GM18507 (cell line): Measurements from ENCODE around the gene DNAH11.

Experiments
- DNase-seq: peaks from one replicate; pipeline ENCODE4 v3.0.0; 2011; ENCODE audit warnings: low read depth; ENCODE audit not compliant: insufficient read length; ENCODE audit errors: extremely low spot score
- FAIRE-seq: peaks from 2 replicates; lab custom pipeline; 2011; peaks lifted over from hg19 to GRCh38; lab: Jason Lieb, UNC

DNAH11 gene

DNA sequence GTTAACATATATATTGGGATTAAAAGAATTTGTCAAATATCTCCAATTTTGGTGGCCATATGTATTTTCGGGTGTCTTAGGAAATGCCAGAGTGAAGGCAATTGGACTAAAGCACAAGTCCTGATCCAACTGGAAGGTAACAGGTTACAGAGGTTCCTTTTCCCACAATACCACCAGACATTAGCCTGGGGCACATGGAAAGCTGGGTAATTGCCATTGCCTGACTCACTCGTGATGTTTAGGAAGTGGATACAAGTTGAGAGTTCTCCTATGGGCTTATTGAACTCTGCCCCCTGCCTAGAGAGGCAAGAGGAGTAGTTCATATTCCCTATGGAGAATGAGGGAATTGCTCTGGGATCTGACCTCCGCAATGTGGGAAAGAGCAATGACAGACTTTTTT lies 5.7 kb downstream of the DNAH11 start:
- DNase-seq (no peak), FAIRE-seq (no peak)

DNA sequence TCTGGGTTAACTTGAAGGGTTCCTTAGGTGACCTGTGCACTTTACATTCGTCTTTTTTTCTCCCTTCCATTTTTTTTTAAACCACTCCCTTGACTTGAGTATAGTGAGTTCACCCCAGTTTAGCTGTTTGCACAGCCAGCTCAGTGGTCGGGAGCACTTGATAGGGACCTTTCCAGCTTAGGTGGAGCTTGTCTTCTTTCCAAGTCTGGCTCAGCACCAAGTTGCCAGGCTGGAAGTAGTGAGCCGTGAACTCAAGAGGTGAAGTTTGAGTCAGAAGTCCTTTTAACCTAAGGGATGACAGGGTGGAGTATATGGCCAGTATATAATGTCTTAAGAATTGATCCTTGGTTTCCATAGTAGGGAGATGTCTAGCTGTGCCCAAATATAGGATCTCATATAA lies 7.2 kb downstream of the DNAH11 start:
- DNase-seq (no peak), FAIRE-seq (no peak)

DNA sequence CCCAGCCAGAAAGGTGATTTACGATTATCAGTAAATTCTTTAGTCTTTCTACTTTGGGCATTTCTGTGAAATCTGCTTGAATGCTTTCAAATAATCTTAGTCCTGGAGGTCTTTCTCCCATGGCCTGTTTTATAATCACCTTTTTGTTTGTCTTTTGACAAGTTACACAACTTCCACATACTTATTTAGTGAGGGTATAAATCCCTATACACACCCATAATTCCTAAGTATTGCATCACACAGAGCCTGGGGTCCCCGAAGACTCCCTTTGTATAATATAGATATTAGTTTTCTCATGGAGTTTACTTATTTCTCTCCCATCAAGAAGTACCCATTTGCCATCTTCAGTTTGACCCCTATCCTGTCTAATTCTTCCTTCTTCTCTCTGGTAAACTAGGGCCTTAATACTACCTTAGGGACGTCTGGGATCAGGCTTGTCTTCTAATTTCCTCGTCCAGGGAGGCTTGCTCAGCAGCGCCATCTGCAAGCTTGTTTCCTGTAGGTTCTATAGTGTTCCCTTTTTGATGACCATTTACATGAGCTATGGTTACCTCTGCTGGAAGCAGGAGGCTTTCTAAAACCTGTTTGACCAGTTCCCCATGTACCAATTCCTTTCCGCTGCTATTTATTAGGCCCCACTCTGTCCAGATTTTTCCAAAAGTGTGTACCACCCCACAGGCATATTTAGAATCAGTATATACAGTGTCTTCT lies 8.1 kb downstream of the DNAH11 start:
- FAIRE-seq (no peak), DNase-seq (no peak)

DNA sequence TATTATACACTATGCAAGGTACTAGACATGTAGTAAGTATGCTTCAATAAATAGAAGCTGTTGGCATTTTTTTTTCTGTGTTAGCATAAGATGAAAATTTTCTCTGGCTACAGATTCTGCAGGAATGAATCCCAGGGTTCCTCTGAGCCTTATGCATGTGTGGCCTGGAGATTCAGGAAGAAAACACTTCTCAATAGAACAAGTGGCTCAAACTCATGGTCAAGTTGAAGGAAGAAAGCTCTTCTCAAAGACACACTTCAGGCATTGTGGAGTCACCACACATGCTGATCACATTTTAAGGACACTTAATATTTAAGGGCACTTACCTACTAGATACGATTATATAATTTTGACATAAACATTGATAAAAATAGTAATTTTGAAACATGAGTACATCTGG lies 19.5 kb downstream of the DNAH11 start:
- no peak for DNase-seq
- no peak for FAIRE-seq

DNA sequence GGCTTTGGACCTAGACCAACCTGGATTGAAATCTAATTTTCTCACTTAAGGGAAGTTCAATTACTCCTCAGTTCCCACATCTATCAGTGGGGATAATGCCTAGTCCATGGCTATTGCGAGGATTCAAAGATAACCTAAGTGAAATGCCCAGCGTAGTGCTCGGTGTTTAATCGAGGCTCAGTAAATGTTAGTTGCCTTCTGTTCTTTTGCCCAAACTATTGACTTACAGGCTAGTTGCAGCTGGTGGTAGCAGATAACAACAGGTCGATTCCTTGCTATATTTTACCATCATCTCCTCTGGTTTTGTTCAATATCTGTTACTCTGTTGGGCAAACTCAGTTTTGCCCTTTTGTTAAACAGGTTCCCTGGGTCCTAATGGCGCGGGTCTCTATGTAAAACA lies 22.8 kb downstream of the DNAH11 start:
- FAIRE-seq (no peak), DNase-seq (no peak)

DNA sequence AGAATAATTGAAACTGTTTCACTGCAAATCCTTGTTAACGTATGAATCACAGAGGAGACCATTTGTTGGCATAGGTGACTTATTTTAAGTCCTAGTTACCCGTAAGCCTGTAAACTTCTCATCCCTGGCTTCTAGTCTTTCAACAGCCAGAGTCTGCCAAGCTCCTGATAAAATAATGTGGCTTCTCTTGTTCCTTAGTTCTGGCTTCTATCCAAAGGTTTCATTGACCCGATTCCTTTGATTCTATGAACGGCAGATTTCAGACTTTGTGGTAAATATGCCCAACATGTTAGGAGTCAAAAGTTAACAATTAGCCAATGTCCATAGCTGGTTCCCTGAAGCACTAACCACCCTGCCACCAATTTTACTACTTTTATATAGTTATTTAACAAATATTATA lies 23.3 kb downstream of the DNAH11 start:
- DNase-seq: no peak
- no peak for FAIRE-seq

DNA sequence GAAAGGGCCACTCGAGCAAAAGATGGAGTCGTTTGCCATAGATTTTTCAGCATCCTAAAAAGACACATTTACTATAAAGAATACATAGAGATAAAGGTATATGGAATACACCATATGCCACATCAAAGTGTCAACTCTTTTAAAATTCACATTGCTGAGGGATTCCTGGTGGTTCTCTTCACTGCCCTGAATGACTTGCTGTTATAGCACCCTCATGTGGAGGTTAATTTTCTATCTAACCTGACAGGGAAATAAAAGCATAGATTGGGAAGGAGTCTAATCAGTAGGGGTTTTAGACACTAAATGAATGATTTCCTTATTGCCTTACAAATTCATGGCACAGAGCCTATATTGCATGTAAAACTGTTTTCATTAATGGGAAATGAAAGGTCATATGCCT lies 25.9 kb downstream of the DNAH11 start:
- DNase-seq: no peak
- FAIRE-seq: peak; percentile 29

DNA sequence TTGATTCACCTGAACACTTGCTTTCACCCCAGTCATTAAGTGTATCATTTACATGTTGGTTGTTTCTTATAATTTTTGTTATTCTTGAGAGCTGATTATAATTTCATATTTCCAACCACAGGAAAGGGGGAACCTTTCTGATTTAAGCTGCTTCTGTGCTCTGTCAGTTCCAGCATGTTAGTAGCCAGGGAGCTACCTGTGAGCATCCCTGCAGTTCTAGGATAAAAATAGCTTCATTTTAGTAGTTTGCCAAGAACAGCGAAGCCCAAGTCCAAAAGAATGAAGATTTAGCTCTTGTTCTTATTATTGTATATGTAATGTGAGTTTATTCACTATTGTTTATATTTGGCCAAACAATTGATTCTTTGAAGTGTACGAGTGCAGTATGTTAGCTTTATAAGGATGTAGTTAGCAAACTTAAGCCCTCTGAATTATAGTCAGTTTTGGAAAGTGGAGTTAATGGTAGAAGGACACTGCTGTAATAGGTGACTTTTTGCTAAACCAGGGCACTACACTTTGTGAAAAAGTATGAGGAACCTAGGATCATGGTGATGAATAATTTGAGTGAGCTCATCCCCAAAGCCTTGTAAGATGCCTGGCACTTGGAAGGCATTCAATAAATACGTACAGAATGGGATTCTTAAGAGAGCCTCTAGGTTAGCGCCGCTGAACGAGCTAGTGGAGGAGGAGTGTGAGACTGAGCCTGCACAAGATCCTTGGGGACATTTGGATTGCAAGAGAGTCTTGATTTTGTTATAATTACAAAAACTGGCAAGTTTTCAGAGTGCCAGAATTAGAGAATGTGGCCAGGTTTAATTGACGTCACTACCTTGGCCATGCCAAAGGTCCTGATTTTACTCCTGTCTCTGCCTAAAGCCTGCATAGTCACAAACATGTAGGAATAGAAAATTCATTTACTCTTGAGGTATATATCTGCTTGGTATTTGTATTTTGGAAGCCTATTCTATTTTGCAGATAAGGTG lies 29.8 kb downstream of the DNAH11 start:
- FAIRE-seq (no peak), DNase-seq (no peak)

DNA sequence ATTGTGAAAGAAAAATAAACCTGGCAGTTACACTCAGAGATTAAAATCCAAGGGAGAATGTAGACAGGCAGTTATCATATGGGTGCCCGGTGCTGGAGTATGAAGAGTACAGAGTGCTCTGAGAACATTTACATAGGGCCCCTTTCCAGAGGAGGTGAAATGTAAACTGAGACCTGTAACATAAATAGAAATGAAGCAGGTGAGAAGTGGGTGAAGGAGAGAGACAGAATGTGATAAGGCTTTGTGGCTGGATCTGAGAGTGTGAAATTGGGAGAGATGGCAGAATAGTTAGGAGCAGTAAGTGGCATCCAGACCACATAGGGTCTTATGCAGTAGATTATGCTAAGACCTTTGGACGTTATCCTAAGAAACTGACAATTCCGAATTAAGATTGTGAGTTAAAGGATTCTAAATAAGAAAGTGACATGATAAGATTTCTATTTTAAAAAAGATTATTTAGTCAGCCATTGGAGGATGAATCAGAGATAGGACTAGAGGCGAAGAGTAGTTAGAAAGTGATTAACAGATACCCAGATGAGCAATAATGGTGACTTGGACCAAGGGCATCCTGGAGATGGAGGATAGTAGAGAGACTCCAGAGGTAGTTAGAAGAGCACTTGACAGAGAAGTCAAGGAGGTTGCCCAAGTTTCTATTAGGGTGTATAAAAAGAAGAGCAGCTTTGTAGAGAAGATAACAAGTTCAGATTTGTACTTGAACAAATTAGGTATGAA lies 36.7 kb downstream of the DNAH11 start:
- FAIRE-seq: peak; percentile 67

DNA sequence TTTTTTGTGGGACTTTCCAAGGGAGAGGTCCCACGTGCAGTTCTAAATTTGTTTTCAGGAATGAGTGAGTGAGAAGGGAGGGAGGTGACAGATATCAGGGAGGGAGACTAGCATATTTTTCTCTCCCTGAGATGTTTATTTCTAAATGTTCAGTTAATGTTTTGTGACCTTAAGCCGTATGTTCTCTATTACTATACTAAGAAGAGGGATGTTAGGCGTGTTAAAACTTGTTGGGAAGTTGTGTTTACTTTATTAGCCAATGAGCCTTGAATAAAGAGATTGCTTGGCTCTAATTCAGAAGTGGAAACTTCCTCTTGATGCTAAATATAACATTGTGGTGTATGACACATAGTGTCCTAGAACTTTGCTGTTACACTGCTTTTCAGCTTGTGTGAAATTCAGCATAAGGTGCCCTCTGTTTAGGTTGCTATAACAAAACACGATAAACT lies 37.3 kb downstream of the DNAH11 start:
- DNase-seq (no peak), FAIRE-seq (peak; percentile 5)

More for the DNA sequence above, 36.7 kb downstream of the DNAH11 start:
- no peak for DNase-seq

DNA sequence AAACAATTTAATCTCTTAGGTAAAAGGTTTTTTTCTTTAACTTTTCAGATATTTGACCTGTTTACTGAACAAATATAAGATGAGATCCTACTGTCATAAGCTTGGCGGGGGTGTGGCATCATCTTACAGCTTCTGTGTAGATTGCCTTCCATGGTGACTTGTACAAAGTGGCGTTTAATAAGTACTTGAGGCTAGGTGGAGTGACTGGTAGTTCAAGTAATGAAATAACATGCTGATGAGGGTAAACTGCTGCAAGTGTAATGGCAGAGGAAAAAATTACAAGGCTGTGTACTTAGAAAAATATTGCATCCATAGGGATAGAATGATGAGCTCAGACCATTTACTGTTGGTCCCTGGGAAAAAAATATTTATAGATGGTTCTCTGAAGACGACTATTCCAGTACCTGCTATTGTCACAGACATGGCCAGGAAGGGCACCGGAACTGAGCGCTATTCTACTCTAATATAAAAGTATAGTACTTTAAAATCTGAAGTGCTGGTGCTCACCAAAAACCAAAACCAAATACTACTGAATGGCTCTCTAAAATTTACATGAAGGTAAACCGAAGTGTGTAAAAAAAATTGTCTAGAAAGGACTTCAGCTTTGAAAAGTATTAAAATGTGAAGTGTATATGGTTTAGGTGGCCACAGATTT lies 42.4 kb downstream of the DNAH11 start:
- FAIRE-seq (no peak), DNase-seq (no peak)

DNA sequence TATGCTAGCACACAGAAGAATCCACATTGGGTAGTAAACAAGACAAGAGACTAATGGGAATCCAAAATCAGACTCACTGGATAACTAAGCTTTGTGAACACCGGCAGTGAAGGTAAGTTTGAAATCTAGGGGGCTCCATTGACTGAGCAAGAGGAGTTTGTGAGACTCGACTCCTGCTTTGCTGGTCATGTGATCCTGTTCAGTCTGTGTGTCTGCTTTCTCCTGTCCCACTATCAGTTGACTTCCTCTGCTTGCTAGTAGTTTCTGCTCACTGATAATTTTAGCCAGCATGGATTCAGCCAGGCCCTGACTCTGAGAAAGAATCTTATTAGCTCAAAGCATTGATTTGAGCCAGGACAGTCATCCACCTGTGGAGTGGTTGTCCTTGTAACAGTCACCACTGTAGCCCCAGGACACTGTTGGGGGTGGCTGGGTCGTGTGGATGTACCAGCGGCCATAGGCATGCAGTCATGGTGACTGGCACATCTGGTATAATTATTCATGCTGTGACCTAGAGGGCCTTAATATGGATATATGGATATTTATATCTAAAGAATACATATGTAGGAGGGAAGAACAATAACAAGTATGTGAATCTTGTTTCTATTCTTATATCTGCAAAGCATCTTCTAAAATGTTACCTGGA lies 44.4 kb downstream of the DNAH11 start:
- DNase-seq (no peak), FAIRE-seq (peak; percentile 36)

DNA sequence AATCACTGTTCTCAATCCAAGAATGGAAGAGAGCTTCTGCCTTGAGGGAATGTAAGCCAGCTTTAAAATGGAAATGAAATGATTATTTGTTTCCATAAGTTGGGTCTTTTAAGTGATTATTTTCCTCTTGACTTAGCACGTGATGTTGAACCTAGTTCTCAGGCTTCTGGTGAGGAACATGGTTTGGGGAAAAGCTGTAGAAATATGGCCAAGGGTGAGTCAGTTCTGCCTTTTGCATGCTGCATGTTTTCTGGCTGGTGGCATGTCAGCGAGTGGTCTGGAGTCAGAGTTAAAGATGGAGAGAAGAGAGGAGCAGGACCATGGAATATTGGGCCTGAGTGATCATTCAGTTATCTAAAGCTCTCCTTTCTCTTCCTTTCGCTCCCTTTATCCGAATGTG lies 54.0 kb downstream of the DNAH11 start:
- no peak for FAIRE-seq
- no peak for DNase-seq

DNA sequence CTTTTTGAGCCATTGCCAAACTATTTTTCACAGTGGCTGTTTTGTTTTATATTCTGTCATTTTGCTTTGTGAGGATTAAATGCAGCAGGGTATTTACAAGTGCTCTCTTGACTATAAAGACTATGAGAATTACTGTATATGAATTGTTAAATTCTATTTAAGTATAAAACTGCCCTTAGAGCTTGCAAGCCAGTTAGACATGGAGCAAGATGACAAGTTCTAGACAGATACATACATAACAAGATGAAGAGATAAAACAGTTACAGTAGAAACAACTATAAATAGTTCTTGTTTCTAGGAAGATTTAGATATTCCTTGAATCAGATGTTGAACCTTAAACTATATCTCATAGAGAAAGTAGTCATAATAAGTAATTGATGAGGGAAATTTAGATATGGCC lies 60.6 kb downstream of the DNAH11 start:
- no peak for FAIRE-seq

DNA sequence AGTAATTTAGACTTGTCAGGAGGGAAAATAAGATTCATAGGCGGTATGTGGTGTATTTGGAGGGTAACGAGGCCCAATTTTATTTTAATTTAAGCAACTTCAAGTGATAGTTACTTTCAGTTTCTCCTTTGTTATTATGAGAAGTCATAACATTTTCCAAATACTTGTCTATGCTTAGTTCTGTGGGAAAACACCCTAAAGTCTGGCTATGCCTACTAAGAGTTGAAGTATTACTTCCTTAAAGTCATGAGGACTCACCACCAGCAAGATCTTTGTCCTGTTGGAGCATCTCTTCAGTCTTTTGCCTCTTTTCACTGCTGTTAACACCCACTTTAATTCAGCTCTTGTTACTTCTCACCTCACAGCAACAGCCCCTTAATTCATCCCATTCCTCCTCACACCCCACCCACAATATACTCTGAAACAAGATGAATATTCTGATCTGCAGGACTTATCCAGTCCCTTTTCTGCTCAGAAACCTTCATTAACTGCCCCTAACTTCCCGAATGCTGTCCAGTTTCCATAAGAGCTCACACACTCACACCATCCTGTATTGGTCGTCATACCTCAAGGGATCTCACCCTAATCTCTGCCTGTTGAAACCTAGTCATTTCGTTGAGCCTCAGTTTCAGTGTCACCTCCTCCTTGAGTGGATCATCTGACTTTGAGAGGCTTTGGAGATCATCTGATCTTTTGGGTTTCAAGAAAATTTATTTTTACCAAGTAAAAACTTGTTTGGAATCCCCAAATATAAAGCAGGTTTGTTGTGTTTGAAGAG lies 61.3 kb downstream of the DNAH11 start:
- FAIRE-seq (peak; percentile 9), DNase-seq (no peak)

More for the DNA sequence above, 60.6 kb downstream of the DNAH11 start:
- DNase-seq: no peak

DNA sequence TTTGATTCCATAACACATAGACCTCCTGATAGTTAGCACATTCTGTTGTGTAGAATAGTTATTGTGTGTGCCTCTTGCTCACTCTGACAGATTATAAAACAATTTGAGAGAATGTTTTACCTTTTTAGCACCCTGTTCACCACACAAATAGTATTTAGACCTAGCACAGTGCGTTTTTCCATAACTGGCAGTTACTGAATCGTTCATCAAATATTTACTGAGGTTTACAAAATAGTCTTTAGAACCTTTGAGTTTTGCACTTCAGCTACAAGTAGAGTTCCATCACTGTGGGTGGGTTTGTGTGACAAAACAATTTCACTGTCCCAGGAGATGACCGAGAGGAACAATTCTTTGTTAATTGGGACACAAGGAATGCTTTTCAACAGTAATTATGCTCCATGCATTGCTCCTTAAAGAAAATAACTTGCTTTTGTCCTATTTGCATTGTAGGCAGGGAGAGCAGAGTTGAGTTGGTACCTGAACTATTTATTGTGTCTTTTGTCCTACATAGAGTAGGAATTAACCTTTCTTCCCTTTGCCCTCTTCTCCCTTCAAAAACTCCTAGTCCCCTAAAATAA lies 62.3 kb downstream of the DNAH11 start:
- FAIRE-seq: peak; percentile 31
- DNase-seq: no peak

DNA sequence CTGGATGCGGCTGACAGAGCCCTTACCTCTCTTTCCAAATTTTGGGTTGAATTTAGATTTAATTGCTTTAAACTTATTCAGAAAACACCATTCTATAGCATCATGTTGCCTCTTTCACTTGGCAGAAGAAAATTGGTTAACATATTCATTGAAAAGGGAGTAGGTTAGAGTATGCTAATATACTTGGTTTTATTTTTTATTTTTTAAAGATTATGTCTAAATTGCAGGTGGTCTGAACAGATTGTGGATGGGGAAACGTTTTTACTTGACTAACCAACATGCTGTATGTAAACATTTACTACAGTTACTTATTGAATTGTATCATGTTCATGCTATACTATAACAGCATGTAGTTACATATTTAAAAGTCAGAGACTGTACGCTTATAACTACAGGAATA lies 65.6 kb downstream of the DNAH11 start:
- DNase-seq (no peak), FAIRE-seq (no peak)

DNA sequence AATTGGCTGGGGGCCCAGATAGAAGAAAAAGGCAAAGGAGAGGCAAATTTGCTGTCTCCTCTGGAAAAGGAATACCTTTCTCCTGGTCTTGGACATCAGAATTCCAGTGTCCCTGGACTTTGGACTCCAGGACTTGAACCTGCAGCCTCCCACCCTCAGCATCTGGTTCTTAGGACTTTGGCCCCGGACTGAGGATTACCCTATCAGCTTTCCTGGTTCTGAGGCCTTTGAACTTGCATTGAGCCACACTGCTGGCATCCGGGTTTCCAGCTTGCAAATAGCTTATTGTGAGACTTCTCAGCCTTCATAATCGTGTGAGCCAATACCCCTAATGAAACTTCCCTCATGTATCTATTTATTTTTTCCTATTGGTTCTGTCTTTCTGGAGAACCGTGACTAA lies 68.3 kb downstream of the DNAH11 start:
- DNase-seq (no peak), FAIRE-seq (no peak)
